SK-N-MC (cell line): ENCODE measurements around the gene ZP2.
"Not testable (repeated sequence)": the region's sequence is repeated elsewhere in the genome, so short reads cannot be mapped to it uniquely, and the experiment has no call there.

ENCODE experiments used
- DNase-seq: peaks from one replicate; pipeline ENCODE4 v3.0.0-alpha.2; 2011; ENCODE audit warnings: low read depth, low spot score
- H3K27ac ChIP-seq: fragments of 200-600 bp; sonication (generic); 2 replicates; pipeline ENCODE4 v1.5.1; 2016; ENCODE audit warnings: mixed run types
- H3K36me3 ChIP-seq: fragments of 200-600 bp; sonication (generic); 2 replicates; pipeline ENCODE4 v1.6.1; 2017; ENCODE audit warnings: antibody characterized with exemption, low read length, mixed read lengths; ENCODE audit not compliant: insufficient read depth
- H3K4me3 ChIP-seq: fragments of 200-600 bp; sonication (generic); 2 replicates; pipeline ENCODE4 v1.5.1; 2016
- H3K9ac ChIP-seq: fragments of 200-600 bp; sonication (generic); 2 replicates; pipeline ENCODE4 v1.8.0; 2017; ENCODE audit warnings: mixed run types, mixed read lengths; ENCODE audit not compliant: insufficient read length
- H3K9me3 ChIP-seq: fragments of 200-600 bp; sonication (generic); 2 replicates; pipeline ENCODE4 v1.6.1; 2017; ENCODE audit warnings: low read depth, mild to moderate bottlenecking, antibody characterized with exemption, low read length, moderate library complexity, mixed read lengths
- EZH2 ChIP-seq: fragments of 200-600 bp; sonication (generic); IDR thresholded peaks from one replicate; pipeline ENCODE4 v1.6.1; 2017; ENCODE audit warnings: antibody characterized with exemption
- FOXP2 ChIP-seq: optimal IDR thresholded peaks from 2 replicates; pipeline ENCODE3; 2011; ENCODE audit warnings: mild to moderate bottlenecking, moderate library complexity; ENCODE audit not compliant: insufficient read depth; ENCODE audit errors: extremely low read length, control extremely low read depth
- POLR2AphosphoS5 ChIP-seq: IDR thresholded peaks from 2 replicates; pipeline ENCODE4 v1.6.1; 2012; ENCODE audit warnings: mild to moderate bottlenecking, low read depth, low read length, borderline replicate concordance

The ZP2 gene

GRCh38 chr16:21186326-21186691 is 25.1 kb downstream of the ZP2 start:
- Histone ChIP-seq H3K27ac (no peak overlapping the region), H3K36me3 (no peaks in the 10 kb centered on the region), H3K9me3 (no peaks in the 10 kb centered on the region), H3K9ac (no peak overlapping the region), H3K4me3 (no peak overlapping the region)
- DNase-seq = no peak
- TF ChIP-seq EZH2 = no peak
- no peak for TF ChIP-seq POLR2AphosphoS5
- TF ChIP-seq FOXP2 = no peak

DNA sequence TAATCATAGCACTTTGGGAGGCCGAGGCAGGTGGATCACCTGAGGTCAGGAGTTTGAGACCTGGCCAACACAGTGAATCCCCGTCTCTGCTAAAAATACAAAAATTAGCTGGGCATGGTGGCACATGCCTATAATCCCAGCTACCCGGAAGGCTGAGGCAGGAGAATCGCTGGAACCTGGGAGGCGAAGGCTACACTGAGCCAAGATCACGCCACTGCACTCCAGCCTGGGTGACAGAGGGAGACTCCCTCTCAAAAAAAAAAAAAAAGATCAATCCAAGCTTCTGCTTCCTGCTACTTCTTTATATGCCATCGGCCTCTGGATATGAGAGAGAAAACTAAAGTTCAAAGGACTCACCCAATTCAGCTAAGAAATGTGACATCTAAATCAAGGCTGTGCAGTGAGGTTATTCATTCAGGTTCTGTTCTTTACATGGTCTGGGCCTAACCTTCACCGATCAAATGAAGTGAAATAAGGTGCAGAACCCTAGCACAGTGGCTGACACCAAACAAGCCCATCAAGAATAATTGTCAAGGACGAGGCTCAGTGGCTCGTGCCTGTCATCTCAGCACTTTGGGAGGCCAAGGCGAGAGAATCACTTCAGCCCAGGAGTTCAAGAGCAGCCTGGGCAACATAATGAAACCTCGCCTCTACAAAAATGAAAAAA is 25.6 kb downstream of the ZP2 start:
- no peak for TF ChIP-seq FOXP2
- TF ChIP-seq EZH2 = no peak
- no peak for TF ChIP-seq POLR2AphosphoS5
- DNase-seq = no peak
- Histone ChIP-seq H3K9ac (no peak overlapping the region), H3K36me3 (no peaks in the 10 kb centered on the region), H3K4me3 (no peak overlapping the region), H3K9me3 (no peaks in the 10 kb centered on the region), H3K27ac (no peak overlapping the region)

GRCh38 chr16:21184834-21185233 is 26.5 kb downstream of the ZP2 start:
- no peak for TF ChIP-seq EZH2
- no peak for TF ChIP-seq POLR2AphosphoS5
- no peak for TF ChIP-seq FOXP2
- H3K36me3 ChIP-seq = no peaks in the 10 kb centered on the region
- H3K9ac ChIP-seq = no peak overlapping the region
- no peak for DNase-seq
- no peak overlapping the region for H3K4me3 ChIP-seq
- H3K9me3 ChIP-seq = no peaks in the 10 kb centered on the region
- no peak overlapping the region for H3K27ac ChIP-seq

- TF ChIP-seq FOXP2 = no peak
- TF ChIP-seq POLR2AphosphoS5 = no peak
- TF ChIP-seq EZH2 = no peak
Measured at GRCh38 chr16:21183995-21184394, 27.4 kb downstream of the ZP2 start.

GRCh38 chr16:21179983-21180365 is 31.4 kb downstream of the ZP2 start:
- H3K9ac ChIP-seq = no peak overlapping the region
- TF ChIP-seq FOXP2 (no peak), POLR2AphosphoS5 (no peak)
- no peak overlapping the region for H3K27ac ChIP-seq
- H3K4me3 ChIP-seq = no peak overlapping the region
- DNase-seq = no peak
- no peaks in the 10 kb centered on the region for H3K36me3 ChIP-seq
- no peaks in the 10 kb centered on the region for H3K9me3 ChIP-seq

More at GRCh38 chr16:21183995-21184394, 27.4 kb downstream of the ZP2 start:
- DNase-seq = no peak
- no peaks in the 10 kb centered on the region for H3K36me3 ChIP-seq
- H3K27ac ChIP-seq = no peak overlapping the region
- no peak overlapping the region for H3K4me3 ChIP-seq
- H3K9me3 ChIP-seq = no peaks in the 10 kb centered on the region
- H3K9ac ChIP-seq = no peak overlapping the region

DNA sequence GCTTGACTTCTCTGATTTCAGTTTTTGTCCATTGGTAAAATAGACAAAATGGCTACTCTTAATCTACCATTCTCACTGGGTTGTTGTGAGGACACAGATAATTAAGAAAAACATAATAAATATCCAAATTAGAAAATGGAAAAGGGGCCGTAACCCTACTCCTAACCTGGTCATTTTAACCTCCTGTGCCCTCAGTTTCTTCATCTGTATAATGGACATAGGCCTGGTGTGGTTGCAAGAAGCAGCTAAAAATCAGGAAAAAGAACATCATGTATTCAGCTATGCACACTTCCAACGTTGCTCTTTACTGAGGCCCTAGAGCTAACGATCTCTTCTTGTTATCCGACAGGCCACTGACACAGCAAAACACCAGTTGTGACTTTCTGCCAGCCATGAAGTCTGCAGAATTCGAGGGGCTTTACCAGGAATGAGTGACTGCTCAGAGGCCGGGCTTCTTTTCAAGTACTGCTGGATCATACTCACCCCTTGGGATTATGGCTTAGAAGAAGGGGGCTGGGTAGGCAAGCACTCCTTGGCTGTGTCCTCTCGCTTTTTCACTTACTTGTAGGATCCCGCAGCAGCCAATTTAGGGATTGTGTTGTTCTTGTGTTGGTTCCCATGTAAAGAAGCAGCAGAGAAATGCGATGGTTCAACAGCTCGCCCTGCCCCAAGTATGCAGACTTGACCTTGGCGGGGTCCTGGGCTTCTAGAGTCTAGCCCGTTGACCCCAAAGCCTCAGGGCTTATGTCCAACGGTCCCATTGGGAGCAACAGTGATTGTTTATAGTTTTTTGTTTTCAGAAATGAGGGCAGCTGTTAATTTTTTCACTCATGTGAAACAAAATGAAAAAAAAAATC is 32.0 kb downstream of the ZP2 start:
- no peak for TF ChIP-seq POLR2AphosphoS5
- no peak for TF ChIP-seq EZH2
- Histone ChIP-seq H3K9me3 (no peaks in the 10 kb centered on the region), H3K36me3 (no peaks in the 10 kb centered on the region), H3K4me3 (no peak overlapping the region), H3K9ac (no peak overlapping the region), H3K27ac (no peak overlapping the region)
- no peak for DNase-seq

DNA sequence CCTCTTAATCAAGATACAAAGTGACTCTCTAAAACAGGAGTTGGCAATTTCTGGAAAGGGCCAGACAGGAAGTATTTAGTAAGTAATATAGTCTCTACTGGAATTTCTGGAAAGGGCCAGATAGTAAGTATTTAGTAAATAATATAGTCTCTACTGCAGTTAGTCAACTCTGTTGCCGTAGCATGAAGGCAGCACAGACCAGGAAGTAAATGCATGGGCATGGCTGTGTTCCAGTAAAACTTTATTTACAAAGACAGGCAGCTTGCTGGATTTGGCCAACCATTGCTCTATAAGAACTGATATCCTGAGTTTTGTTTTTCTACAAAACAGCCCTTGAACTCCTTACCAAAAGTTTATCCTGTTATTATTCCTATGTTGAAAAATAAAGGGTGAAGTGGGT is 36.0 kb downstream of the ZP2 start:
- Histone ChIP-seq H3K36me3 (no peaks in the 10 kb centered on the region), H3K4me3 (no peak overlapping the region), H3K9ac (no peak overlapping the region), H3K9me3 (no peaks in the 10 kb centered on the region), H3K27ac (no peak overlapping the region)
- DNase-seq = no peak
- TF ChIP-seq FOXP2 (no peak), POLR2AphosphoS5 (no peak), EZH2 (no peak)

GRCh38 chr16:21172650-21173049 is 38.7 kb downstream of the ZP2 start:
- DNase-seq = no peak
- TF ChIP-seq FOXP2 = no peak
- no peak for TF ChIP-seq EZH2
- no peak for TF ChIP-seq POLR2AphosphoS5
- H3K4me3 ChIP-seq = no peak overlapping the region
- no peak overlapping the region for H3K27ac ChIP-seq
- no peaks in the 10 kb centered on the region for H3K36me3 ChIP-seq
- H3K9ac ChIP-seq = no peak overlapping the region
- no peaks in the 10 kb centered on the region for H3K9me3 ChIP-seq

GRCh38 chr16:21170116-21170515 is 41.3 kb downstream of the ZP2 start:
- not testable (repeated sequence) for H3K9me3 ChIP-seq, DNase-seq, H3K4me3 ChIP-seq, H3K9ac ChIP-seq, H3K27ac ChIP-seq, H3K36me3 ChIP-seq
